Loucy (cell line): Measurements from ENCODE around the gene C1QL2.

Experiments
- H2AFZ ChIP-seq: fragments of 200-600 bp; sonication (generic); 2 replicates; pipeline ENCODE4 v1.6.0; 2016; ENCODE audit warnings: antibody characterized with exemption, mild to moderate bottlenecking, low read length, moderate library complexity
- H3F3A ChIP-seq: fragments of 200-600 bp; 2 replicates; pipeline ENCODE4 v1.6.0; 2016; ENCODE audit warnings: antibody characterized with exemption, low read depth, mild to moderate bottlenecking
- H3K27me3 ChIP-seq: fragments of 200-600 bp; sonication (generic); 2 replicates; pipeline ENCODE4 v1.6.1; 2014; ENCODE audit warnings: low read length, mild to moderate bottlenecking; ENCODE audit not compliant: insufficient read depth, poor library complexity, severe bottlenecking
- H3K36me3 ChIP-seq: fragments of 200-600 bp; sonication (generic); 2 replicates; pipeline ENCODE4 v1.6.1; 2016; ENCODE audit warnings: low read length; ENCODE audit not compliant: insufficient read depth
- H3K4me1 ChIP-seq: fragments of 200-600 bp; sonication (generic); 2 replicates; pipeline ENCODE4 v1.5.1; 2014; ENCODE audit warnings: low read length, mild to moderate bottlenecking; ENCODE audit not compliant: insufficient read depth, poor library complexity, severe bottlenecking
- H3K4me2 ChIP-seq: fragments of 200-600 bp; sonication (generic); 2 replicates; pipeline ENCODE4 v1.6.0; 2014; ENCODE audit warnings: antibody characterized with exemption, low read length, low read depth, mild to moderate bottlenecking; ENCODE audit not compliant: poor library complexity, severe bottlenecking
- H3K4me3 ChIP-seq: fragments of 200-600 bp; sonication (generic); 2 replicates; pipeline ENCODE4 v1.5.1; 2014; ENCODE audit warnings: low read length, mild to moderate bottlenecking, mixed read lengths; ENCODE audit not compliant: poor library complexity, severe bottlenecking
- H3K79me2 ChIP-seq: fragments of 200-600 bp; sonication (generic); 2 replicates; pipeline ENCODE4 v1.6.1; 2014; ENCODE audit warnings: low read length; ENCODE audit not compliant: insufficient read depth
- H3K9ac ChIP-seq: fragments of 200-600 bp; sonication (generic); 2 replicates; pipeline ENCODE4 v1.6.0; 2014; ENCODE audit warnings: mild to moderate bottlenecking, low read depth, low read length, moderate library complexity; ENCODE audit not compliant: poor library complexity, severe bottlenecking
- H3K9me2 ChIP-seq: fragments of 200-600 bp; sonication (generic); replicated peaks from 2 replicates; pipeline ENCODE4 v1.6.1; 2016; ENCODE audit warnings: low read depth, low read length, mixed read lengths
- H3K9me3 ChIP-seq: fragments of 200-600 bp; sonication (generic); 2 replicates; pipeline ENCODE4 v1.6.1; 2014; ENCODE audit warnings: mild to moderate bottlenecking, antibody characterized with exemption, low read length, low read depth; ENCODE audit not compliant: insufficient read depth
- H4K20me1 ChIP-seq: fragments of 200-600 bp; sonication (generic); 2 replicates; pipeline ENCODE4 v1.6.0; 2014; ENCODE audit warnings: antibody characterized with exemption, low read length, mild to moderate bottlenecking; ENCODE audit not compliant: insufficient read depth, poor library complexity, severe bottlenecking
- EZH2phosphoT487 ChIP-seq: fragments of 200-600 bp; IDR thresholded peaks from 2 replicates; pipeline ENCODE4 v1.6.1; 2018; ENCODE audit warnings: antibody characterized with exemption, mild to moderate bottlenecking, moderate library complexity, borderline replicate concordance
- TF ChIP-seq, protein P1 (sequence below): fragments of 200-600 bp; sonication (generic); conservative IDR thresholded peaks from 2 replicates; pipeline ENCODE4 v1.5.1; 2014; ENCODE audit warnings: mild to moderate bottlenecking, antibody characterized with exemption, low read length

Gene C1QL2

DNA sequence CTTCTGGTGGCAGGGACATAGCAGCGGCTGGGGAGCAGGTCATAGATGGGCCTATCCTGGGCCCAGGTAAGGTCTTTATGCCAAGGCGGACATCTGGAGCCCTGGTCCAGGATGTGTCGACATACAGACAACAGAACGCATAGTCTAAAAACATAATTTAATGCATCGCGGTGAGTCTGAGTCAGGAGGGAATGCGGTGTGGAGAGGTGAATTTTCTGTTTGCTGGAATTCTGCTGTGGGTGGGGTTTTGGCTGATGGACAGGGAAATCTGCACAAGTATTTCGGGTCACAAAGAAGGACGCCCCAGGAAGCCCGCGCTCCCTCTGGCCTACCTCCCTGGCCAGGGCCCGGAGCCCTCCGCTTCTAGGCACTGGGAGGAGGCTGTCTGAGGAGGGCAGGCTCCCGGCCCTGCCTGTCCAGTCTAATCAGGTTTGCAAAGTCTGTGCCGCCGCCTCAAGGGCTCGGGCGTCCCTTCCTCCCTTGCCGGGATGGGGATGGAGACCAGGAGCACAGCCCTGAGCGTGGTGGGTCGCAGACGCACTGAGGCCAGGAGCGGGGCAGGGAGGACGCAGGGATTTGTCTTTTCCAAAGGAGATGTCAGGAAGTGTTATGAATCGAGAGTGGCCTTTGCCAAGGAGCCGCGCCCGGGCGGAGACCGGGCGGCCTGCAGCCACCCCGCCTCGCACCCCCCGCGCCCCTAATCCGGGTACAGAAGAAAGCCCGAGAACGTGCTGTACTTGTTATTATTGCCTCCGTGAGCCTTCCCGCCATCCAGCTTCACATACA, 2.3 kb downstream of the C1QL2 start:
- H4K20me1 ChIP-seq: no peaks in the 10 kb centered on the region
- H3K36me3 ChIP-seq: no peaks in the 10 kb centered on the region
- no peak overlapping the region for H3K4me2 ChIP-seq
- H3K9me3 ChIP-seq: no peaks in the 10 kb centered on the region
- no peaks in the 10 kb centered on the region for H3K79me2 ChIP-seq
- no peaks in the 10 kb centered on the region for H3K9me2 ChIP-seq
- no peaks in the 10 kb centered on the region for H3K27me3 ChIP-seq
- no peaks in the 10 kb centered on the region for H3F3A ChIP-seq
- no peak overlapping the region for H2AFZ ChIP-seq
- TF ChIP-seq, protein P1, sequence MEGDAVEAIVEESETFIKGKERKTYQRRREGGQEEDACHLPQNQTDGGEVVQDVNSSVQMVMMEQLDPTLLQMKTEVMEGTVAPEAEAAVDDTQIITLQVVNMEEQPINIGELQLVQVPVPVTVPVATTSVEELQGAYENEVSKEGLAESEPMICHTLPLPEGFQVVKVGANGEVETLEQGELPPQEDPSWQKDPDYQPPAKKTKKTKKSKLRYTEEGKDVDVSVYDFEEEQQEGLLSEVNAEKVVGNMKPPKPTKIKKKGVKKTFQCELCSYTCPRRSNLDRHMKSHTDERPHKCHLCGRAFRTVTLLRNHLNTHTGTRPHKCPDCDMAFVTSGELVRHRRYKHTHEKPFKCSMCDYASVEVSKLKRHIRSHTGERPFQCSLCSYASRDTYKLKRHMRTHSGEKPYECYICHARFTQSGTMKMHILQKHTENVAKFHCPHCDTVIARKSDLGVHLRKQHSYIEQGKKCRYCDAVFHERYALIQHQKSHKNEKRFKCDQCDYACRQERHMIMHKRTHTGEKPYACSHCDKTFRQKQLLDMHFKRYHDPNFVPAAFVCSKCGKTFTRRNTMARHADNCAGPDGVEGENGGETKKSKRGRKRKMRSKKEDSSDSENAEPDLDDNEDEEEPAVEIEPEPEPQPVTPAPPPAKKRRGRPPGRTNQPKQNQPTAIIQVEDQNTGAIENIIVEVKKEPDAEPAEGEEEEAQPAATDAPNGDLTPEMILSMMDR: no peak
- TF ChIP-seq EZH2phosphoT487: no peak
- no peak overlapping the region for H3K4me3 ChIP-seq
- no peaks in the 10 kb centered on the region for H3K4me1 ChIP-seq
- H3K9ac ChIP-seq: no peak overlapping the region

DNA sequence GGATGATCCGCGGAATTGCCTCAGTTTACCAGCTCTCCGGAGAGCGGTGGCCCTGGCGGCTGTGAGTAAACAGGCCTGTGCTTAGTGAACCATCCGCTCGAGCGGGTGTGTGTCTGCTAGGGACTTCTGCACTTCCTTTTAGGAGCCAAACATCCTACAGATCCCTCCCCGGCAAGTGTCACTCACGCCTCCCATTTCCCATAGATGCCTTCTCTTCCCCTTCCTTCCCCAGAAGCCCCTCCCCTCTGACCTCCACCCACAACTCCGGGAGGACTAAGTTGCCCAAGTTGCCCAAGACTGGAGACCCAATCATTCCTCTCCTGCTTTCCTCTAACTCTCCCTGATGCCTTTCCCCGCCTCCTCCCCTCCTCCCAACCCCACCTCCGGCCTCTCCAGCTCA, 2.9 kb downstream of the C1QL2 start:
- Histone ChIP-seq H3K27me3 (no peaks in the 10 kb centered on the region), H3F3A (no peaks in the 10 kb centered on the region), H3K9me2 (no peaks in the 10 kb centered on the region), H3K36me3 (no peaks in the 10 kb centered on the region), H3K9ac (no peak overlapping the region), H3K4me1 (no peaks in the 10 kb centered on the region), H4K20me1 (no peaks in the 10 kb centered on the region), H3K4me2 (no peak overlapping the region), H3K4me3 (no peak overlapping the region), H3K9me3 (no peaks in the 10 kb centered on the region), H3K79me2 (no peaks in the 10 kb centered on the region), H2AFZ (no peak overlapping the region)
- TF ChIP-seq, protein P1: no peak
- no peak for TF ChIP-seq EZH2phosphoT487

DNA sequence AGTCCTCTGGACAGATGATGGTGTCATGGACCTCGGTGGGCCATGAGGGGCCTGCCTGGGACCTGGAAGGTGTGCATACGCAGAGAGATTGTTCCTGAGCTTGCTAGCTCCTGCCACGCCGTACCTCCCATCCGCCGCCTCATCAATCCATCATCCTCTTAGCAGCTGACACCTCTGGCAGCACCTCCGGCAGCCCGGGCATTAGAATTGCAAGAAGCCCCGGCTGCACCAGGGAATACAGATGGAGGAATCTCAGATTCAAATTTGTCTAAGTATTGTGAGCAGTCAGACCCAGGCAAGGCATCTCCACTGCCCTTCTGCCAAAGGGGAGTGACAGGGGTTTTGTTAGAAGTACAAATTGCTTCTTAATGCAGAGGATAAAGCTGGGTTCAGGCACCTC, 4.5 kb downstream of the C1QL2 start:
- H3F3A ChIP-seq: no peaks in the 10 kb centered on the region
- H3K9me3 ChIP-seq: no peaks in the 10 kb centered on the region
- H3K79me2 ChIP-seq: no peaks in the 10 kb centered on the region
- no peak overlapping the region for H3K4me3 ChIP-seq
- no peaks in the 10 kb centered on the region for H3K4me1 ChIP-seq
- H3K9me2 ChIP-seq: no peaks in the 10 kb centered on the region
- H3K27me3 ChIP-seq: no peaks in the 10 kb centered on the region
- H3K9ac ChIP-seq: no peak overlapping the region
- no peaks in the 10 kb centered on the region for H4K20me1 ChIP-seq
- H2AFZ ChIP-seq: no peak overlapping the region
- no peak for TF ChIP-seq EZH2phosphoT487
- TF ChIP-seq, protein P1: no peak
- no peak overlapping the region for H3K4me2 ChIP-seq
- H3K36me3 ChIP-seq: no peaks in the 10 kb centered on the region
